Endothelial cell of umbilical vein (primary cell): ENCODE results near the gene ARL8B. TPM values are rescaled to one million over a fixed set of nuclear protein-coding genes. Genes with fewer than 3 reads are reported as not detected.

Experiments used
- BruUV-seq: library from RNA; stranded (reverse); fragments of 400-500 nt; replicated peaks from 2 replicates; lab custom pipeline; 2021; lab: Mats Ljungman, UMichigan
- CTCF ChIA-PET: fragments of 300-600, 350-600 bp; sonication (Branson Sonifier 250); formaldehyde crosslinking; loops from one replicate; lab custom pipeline; 2021; ENCODE audit warnings: antibody characterized with exemption, inconsistent platforms; lab: Charles Lee
- POLR2A ChIA-PET: fragments of 300-600, 350-600 bp; sonication (Branson Sonifier 250); formaldehyde crosslinking; loops from one replicate; lab custom pipeline; 2021; ENCODE audit warnings: antibody characterized with exemption, inconsistent platforms; lab: Charles Lee
- DNase-seq: peaks from one replicate; pipeline ENCODE4 v3.0.0-alpha.2; 2011; ENCODE audit warnings: low read depth, low spot score
- FAIRE-seq: peaks from 2 replicates; lab custom pipeline; 2011; peaks lifted over from hg19 to GRCh38; lab: Jason Lieb, UNC
- H2AFZ ChIP-seq: 2 replicates; pipeline ENCODE4 v1.6.0; 2012; ENCODE audit warnings: low read depth, low read length, control low read depth, inconsistent platforms
- H3K27ac ChIP-seq: 2 replicates; pipeline ENCODE4 v1.5.1; 2011; ENCODE audit warnings: low read depth, mild to moderate bottlenecking, control low read depth, low read length, moderate library complexity; ENCODE audit not compliant: insufficient read depth
- H3K27me3 ChIP-seq, 2 experiments: 2 replicates each; pipeline versions ENCODE4 v1.6.0 to v1.6.1; 2011; ENCODE audit warnings: low read length in 2 of 2, mixed read lengths in 1 of 2; ENCODE audit not compliant: control insufficient read depth in 2 of 2, insufficient read depth in 2 of 2
- H3K36me3 ChIP-seq, 2 experiments: 2 replicates in 1 of 2; 3 replicates in 1 of 2; pipeline ENCODE4 v1.5.1; 2011; ENCODE audit warnings: low read length in 2 of 2, mild to moderate bottlenecking in 1 of 2, moderate library complexity in 1 of 2; ENCODE audit not compliant: control insufficient read depth in 2 of 2, insufficient read depth in 2 of 2; ENCODE audit errors: extremely low read depth in 1 of 2
- H3K4me1 ChIP-seq: 3 replicates; pipeline ENCODE4 v1.5.1; 2011; ENCODE audit warnings: mild to moderate bottlenecking, low read length; ENCODE audit not compliant: control insufficient read depth, insufficient read depth; ENCODE audit errors: extremely low read depth
- H3K4me2 ChIP-seq: 2 replicates; pipeline ENCODE4 v1.6.1; 2011; ENCODE audit warnings: low read length, control low read depth, mixed read lengths; ENCODE audit not compliant: insufficient read depth
- H3K4me3 ChIP-seq, 3 experiments: fragments of 200-600 bp in 1 of 3; sonication (generic), shearing (Covaris generic) in 1 of 3; replicated peaks in 1 of 3; 2 replicates each; pipeline ENCODE4 v1.5.1; 2011 to 2016; ENCODE audit warnings: control low read depth in 3 of 3, low read length in 3 of 3, mild to moderate bottlenecking in 2 of 3, inconsistent platforms in 1 of 3, low read depth in 1 of 3, moderate library complexity in 1 of 3; ENCODE audit not compliant: insufficient read depth in 1 of 3
- H3K79me2 ChIP-seq: 2 replicates; pipeline ENCODE4 v1.6.0; 2012; ENCODE audit warnings: low read length, inconsistent platforms; ENCODE audit not compliant: control insufficient read depth, insufficient read depth
- H3K9ac ChIP-seq: replicated peaks from 2 replicates; pipeline ENCODE3; 2011; ENCODE audit warnings: low read length, control low read depth; ENCODE audit not compliant: insufficient read depth; ENCODE audit errors: extremely low read depth
- H3K9me1 ChIP-seq: replicated peaks from 3 replicates; pipeline ENCODE4 v1.6.0; 2011; ENCODE audit warnings: mild to moderate bottlenecking, low read length; ENCODE audit not compliant: control insufficient read depth, insufficient read depth; ENCODE audit errors: extremely low read depth
- H3K9me3 ChIP-seq: replicated peaks from 2 replicates; pipeline ENCODE4 v1.5.1; 2012; ENCODE audit warnings: low read length, inconsistent platforms; ENCODE audit not compliant: control insufficient read depth, insufficient read depth
- H4K20me1 ChIP-seq: replicated peaks from 2 replicates; pipeline ENCODE3; 2011; ENCODE audit warnings: mild to moderate bottlenecking, low read length; ENCODE audit not compliant: control insufficient read depth, insufficient read depth; ENCODE audit errors: extremely low read depth
- EZH2 ChIP-seq: IDR thresholded peaks from 2 replicates; pipeline ENCODE4 v1.6.1; 2012; ENCODE audit warnings: borderline replicate concordance, low read depth, mild to moderate bottlenecking, moderate library complexity, low read length, inconsistent platforms; ENCODE audit not compliant: severe bottlenecking
- FOS ChIP-seq: IDR thresholded peaks from 2 replicates; pipeline ENCODE4 v1.6.1; 2011; ENCODE audit warnings: mild to moderate bottlenecking, low read length, moderate library complexity, borderline replicate concordance; ENCODE audit not compliant: insufficient read depth
- GATA2 ChIP-seq: IDR thresholded peaks from 2 replicates; pipeline ENCODE4 v1.7.0; 2011; ENCODE audit warnings: low read depth, mild to moderate bottlenecking, moderate library complexity, mixed read lengths, low read length; ENCODE audit not compliant: insufficient read length, insufficient read depth
- JUN ChIP-seq: IDR thresholded peaks from 2 replicates; pipeline ENCODE4 v1.6.1; 2011; ENCODE audit warnings: borderline replicate concordance, low read depth; ENCODE audit not compliant: insufficient read length, insufficient read depth
- MYC ChIP-seq: IDR thresholded peaks from one replicate; pipeline ENCODE4 v1.6.1; 2011; ENCODE audit warnings: mild to moderate bottlenecking, low read depth, low read length
- POLR2A ChIP-seq: IDR thresholded peaks from 2 replicates; pipeline ENCODE4 v1.6.1; 2012; ENCODE audit warnings: low read depth, mild to moderate bottlenecking, control low read depth, low read length
- POLR2AphosphoS5 ChIP-seq: IDR thresholded peaks from 2 replicates; pipeline ENCODE4 v1.6.1; 2012; ENCODE audit warnings: low read depth, mild to moderate bottlenecking, control low read depth, low read length, moderate library complexity; ENCODE audit not compliant: insufficient read depth
- dilution Hi-C: fragments of 300-500 bp; cut with MboI; formaldehyde crosslinking; loops from one replicate; pipeline ENCODE4 v1.15.0; 2019; ENCODE audit warnings: low sequenced_read_pairs; ENCODE audit not compliant: extremely low pct_ligation_motif_present
- intact Hi-C: fragments of 100-400 bp; cut with micrococcal nuclease; formaldehyde crosslinking; loops from one replicate; pipeline ENCODE4 v1.10.0; 2022
- polyA plus RNA-seq, 4 experiments: library from polyadenylated mRNA; depleted of rRNA in 3 of 4; stranded (reverse) in 3 of 4; unstranded in 1 of 4; fragments of >200 nt; gene quantifications; 2 replicates each; pipeline versions ENCODE4 v1.2.1 to v1.2.3, GENCODE V29; 2011 to 2012; ENCODE audit warnings: missing spikeins in 1 of 4
- total RNA-seq: library from RNA; stranded (reverse); gene quantifications from 2 replicates; pipeline ENCODE4 v1.2.3, GENCODE V29; 2021
- TF ChIP-seq, protein P1 (sequence below), 2 donors: IDR thresholded peaks; 1 replicate in 1 of 2; 2 replicates in 1 of 2; pipeline ENCODE4 v1.5.1; 2011; ENCODE audit warnings: low read length in 2 of 2, mild to moderate bottlenecking in 2 of 2, moderate library complexity in 2 of 2, control low read depth in 1 of 2, inconsistent platforms in 1 of 2, low read depth in 1 of 2; ENCODE audit not compliant: insufficient read depth in 1 of 2; ENCODE audit errors: extremely low read depth in 1 of 2
- TF ChIP-seq, protein P2 (sequence below): IDR thresholded peaks from 2 replicates; pipeline ENCODE4 v1.6.1; 2011; ENCODE audit not compliant: insufficient read depth, insufficient read length

The ARL8B gene
- total and polyA plus RNA-seq, 2 donors (not counting 3 experiments of a cell fraction or from before 2014, with no cell fraction given): 32.1 to 58.2 TPM

DNA sequence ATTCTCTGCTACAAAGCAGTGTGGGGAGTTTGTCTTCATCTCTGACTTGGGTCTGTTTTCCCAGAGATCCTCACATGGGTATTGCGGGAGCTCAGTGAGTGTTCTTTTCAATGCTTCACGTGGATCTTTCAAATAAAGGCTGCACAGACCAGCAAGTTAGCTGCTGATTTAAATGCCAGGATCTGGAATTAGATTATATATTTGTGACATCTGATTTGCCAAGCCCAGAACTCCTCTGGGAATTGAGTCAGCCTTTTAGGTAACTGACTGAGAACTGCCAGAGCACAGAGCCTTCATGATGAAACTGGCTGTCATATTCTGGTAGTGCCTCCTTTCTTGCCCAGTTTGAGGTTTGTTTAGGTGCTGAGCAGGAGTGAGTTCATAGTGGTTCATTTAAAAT is 80.1 kb downstream of the ARL8B start:
- dilution Hi-C loops: no loop called here
- CTCF ChIA-PET: no interaction called here

More for the DNA sequence above, 80.1 kb downstream of the ARL8B start:
- FAIRE-seq: no peak
- H3K36me3 ChIP-seq: peaks cover 35 to 36% of the 10 kb centered on the region in 2 experiments
- H4K20me1 ChIP-seq: no peaks in the 10 kb centered on the region
- no peak overlapping the region for H3K4me3 ChIP-seq
- intact Hi-C loops: no loop called here
- peaks cover 24% of the 10 kb centered on the region for H3K79me2 ChIP-seq
- no peak for DNase-seq
- no peak overlapping the region for H3K4me2 ChIP-seq
- H3K27ac ChIP-seq: no peak overlapping the region
- H3K4me1 ChIP-seq: peaks cover 3% of the 10 kb centered on the region
- H3K9ac ChIP-seq: no peak overlapping the region
- POLR2A ChIA-PET: no interaction called here
- TF ChIP-seq JUN (no peak), EZH2 (no peak), MYC (no peak), POLR2AphosphoS5 (no peak), GATA2 (no peak), POLR2A (no peak), FOS (no peak)
- TF ChIP-seq, protein P1, sequence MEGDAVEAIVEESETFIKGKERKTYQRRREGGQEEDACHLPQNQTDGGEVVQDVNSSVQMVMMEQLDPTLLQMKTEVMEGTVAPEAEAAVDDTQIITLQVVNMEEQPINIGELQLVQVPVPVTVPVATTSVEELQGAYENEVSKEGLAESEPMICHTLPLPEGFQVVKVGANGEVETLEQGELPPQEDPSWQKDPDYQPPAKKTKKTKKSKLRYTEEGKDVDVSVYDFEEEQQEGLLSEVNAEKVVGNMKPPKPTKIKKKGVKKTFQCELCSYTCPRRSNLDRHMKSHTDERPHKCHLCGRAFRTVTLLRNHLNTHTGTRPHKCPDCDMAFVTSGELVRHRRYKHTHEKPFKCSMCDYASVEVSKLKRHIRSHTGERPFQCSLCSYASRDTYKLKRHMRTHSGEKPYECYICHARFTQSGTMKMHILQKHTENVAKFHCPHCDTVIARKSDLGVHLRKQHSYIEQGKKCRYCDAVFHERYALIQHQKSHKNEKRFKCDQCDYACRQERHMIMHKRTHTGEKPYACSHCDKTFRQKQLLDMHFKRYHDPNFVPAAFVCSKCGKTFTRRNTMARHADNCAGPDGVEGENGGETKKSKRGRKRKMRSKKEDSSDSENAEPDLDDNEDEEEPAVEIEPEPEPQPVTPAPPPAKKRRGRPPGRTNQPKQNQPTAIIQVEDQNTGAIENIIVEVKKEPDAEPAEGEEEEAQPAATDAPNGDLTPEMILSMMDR (IDR thresholded peaks at IDR 0.05; ENCODE audit: extremely low read depth in 1 of 2, insufficient read depth in 1 of 2, low read depth in 1 of 2, low read length in 2 of 2): no peak
- TF ChIP-seq, protein P2, sequence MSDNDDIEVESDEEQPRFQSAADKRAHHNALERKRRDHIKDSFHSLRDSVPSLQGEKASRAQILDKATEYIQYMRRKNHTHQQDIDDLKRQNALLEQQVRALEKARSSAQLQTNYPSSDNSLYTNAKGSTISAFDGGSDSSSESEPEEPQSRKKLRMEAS: no peak
- no peaks in the 10 kb centered on the region for H3K27me3 ChIP-seq
- BruUV-seq: no TSS peak
- no peaks in the 10 kb centered on the region for H3K9me3 ChIP-seq
- no peak overlapping the region for H2AFZ ChIP-seq
- no peaks in the 10 kb centered on the region for H3K9me1 ChIP-seq
